Measurements from ENCODE around the gene IWS1.

Gene IWS1

GRCh38 chr2:127515383-127515915 lies 10.8 kb downstream of the IWS1 start:
- DNase-seq (ENCODE audit: low spot score) (no peak), ATAC-seq (ENCODE audit: low read depth) (no peak)
- H3K27ac ChIP-seq (ENCODE audit: poor library complexity, severe bottlenecking), result no peak overlapping the region
- no peaks in the 10 kb centered on the region for H3K4me1 ChIP-seq (ENCODE audit: insufficient read depth, poor library complexity, severe bottlenecking)
- no peak overlapping the region for H3K4me3 ChIP-seq (ENCODE audit: severe bottlenecking)
- H3K27me3 ChIP-seq (ENCODE audit: insufficient read depth, poor library complexity, severe bottlenecking), result no peaks in the 10 kb centered on the region
- no peak for TF ChIP-seq CTCF (IDR thresholded peaks at IDR 0.05; ENCODE audit: poor library complexity, severe bottlenecking)
- peaks cover 43% of the 10 kb centered on the region for H3K36me3 ChIP-seq (ENCODE audit: low read depth)
- H3K9me3 ChIP-seq (ENCODE audit: severe bottlenecking), result no peaks in the 10 kb centered on the region

- Histone ChIP-seq H3K4me3 (ENCODE audit: severe bottlenecking) (no peak overlapping the region), H3K36me3 (ENCODE audit: low read depth) (peaks cover 37% of the 10 kb centered on the region), H3K27ac (ENCODE audit: poor library complexity, severe bottlenecking) (no peak overlapping the region), H3K9me3 (ENCODE audit: severe bottlenecking) (no peaks in the 10 kb centered on the region), H3K27me3 (ENCODE audit: insufficient read depth, poor library complexity, severe bottlenecking) (no peaks in the 10 kb centered on the region), H3K4me1 (ENCODE audit: insufficient read depth, poor library complexity, severe bottlenecking) (no peaks in the 10 kb centered on the region)
- ATAC-seq (ENCODE audit: low read depth) (no peak), DNase-seq (ENCODE audit: low spot score) (no peak)
- no peak for TF ChIP-seq CTCF (IDR thresholded peaks at IDR 0.05; ENCODE audit: poor library complexity, severe bottlenecking)
Measured at GRCh38 chr2:127514485-127514884, 11.8 kb downstream of the IWS1 start.

DNA sequence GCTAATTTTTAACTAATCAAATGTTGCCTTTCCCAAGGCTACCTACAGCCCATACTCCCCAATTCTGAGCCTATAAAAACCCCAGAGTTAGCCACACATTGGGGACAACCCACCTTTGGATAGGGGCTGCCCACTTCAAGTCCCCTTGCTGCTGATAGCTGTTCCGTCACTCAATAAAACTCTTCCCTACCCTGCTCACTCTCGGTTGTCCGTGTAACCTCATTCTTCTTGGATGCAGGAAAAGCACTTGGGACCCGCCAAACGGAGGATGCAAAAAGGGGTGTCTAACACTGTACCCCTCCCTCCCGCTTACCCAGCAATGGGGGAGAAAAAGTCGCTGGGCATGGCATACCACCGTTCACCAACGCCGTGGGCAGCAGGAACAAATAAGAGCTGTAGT lies 12.2 kb downstream of the IWS1 start:
- H3K4me1 ChIP-seq (ENCODE audit: insufficient read depth, poor library complexity, severe bottlenecking), result peaks cover 3% of the 10 kb centered on the region
- TF ChIP-seq CTCF (IDR thresholded peaks at IDR 0.05; ENCODE audit: poor library complexity, severe bottlenecking), result no peak
- H3K27ac ChIP-seq (ENCODE audit: poor library complexity, severe bottlenecking), result no peak overlapping the region

GRCh38 chr2:127512362-127512761 lies 13.9 kb downstream of the IWS1 start:
- DNase-seq (ENCODE audit: low spot score) (no peak), ATAC-seq (ENCODE audit: low read depth) (no peak)
- no peaks in the 10 kb centered on the region for H3K9me3 ChIP-seq (ENCODE audit: severe bottlenecking)
- H3K4me1 ChIP-seq (ENCODE audit: insufficient read depth, poor library complexity, severe bottlenecking), result peaks cover 17% of the 10 kb centered on the region
- H3K36me3 ChIP-seq (ENCODE audit: low read depth), result peaks cover 25% of the 10 kb centered on the region
- TF ChIP-seq CTCF (IDR thresholded peaks at IDR 0.05; ENCODE audit: poor library complexity, severe bottlenecking), result no peak
- H3K4me3 ChIP-seq (ENCODE audit: severe bottlenecking), result no peak overlapping the region
- no peaks in the 10 kb centered on the region for H3K27me3 ChIP-seq (ENCODE audit: insufficient read depth, poor library complexity, severe bottlenecking)
- no peak overlapping the region for H3K27ac ChIP-seq (ENCODE audit: poor library complexity, severe bottlenecking)

More for the DNA sequence above, 12.2 kb downstream of the IWS1 start:
- DNase-seq (ENCODE audit: low spot score), result no peak
- no peak overlapping the region for H3K4me3 ChIP-seq (ENCODE audit: severe bottlenecking)
- H3K27me3 ChIP-seq (ENCODE audit: insufficient read depth, poor library complexity, severe bottlenecking), result no peaks in the 10 kb centered on the region
- peaks cover 33% of the 10 kb centered on the region for H3K36me3 ChIP-seq (ENCODE audit: low read depth)
- no peaks in the 10 kb centered on the region for H3K9me3 ChIP-seq (ENCODE audit: severe bottlenecking)
- ATAC-seq (ENCODE audit: low read depth), result no peak

- ATAC-seq (ENCODE audit: low read depth) (no peak), DNase-seq (ENCODE audit: low spot score) (no peak)
- TF ChIP-seq CTCF (IDR thresholded peaks at IDR 0.05; ENCODE audit: poor library complexity, severe bottlenecking), result no peak
- no peak overlapping the region for H3K4me3 ChIP-seq (ENCODE audit: severe bottlenecking)
- no peaks in the 10 kb centered on the region for H3K9me3 ChIP-seq (ENCODE audit: severe bottlenecking)
- H3K27ac ChIP-seq (ENCODE audit: poor library complexity, severe bottlenecking), result no peak overlapping the region
- peaks cover 21% of the 10 kb centered on the region for H3K36me3 ChIP-seq (ENCODE audit: low read depth)
- H3K27me3 ChIP-seq (ENCODE audit: insufficient read depth, poor library complexity, severe bottlenecking), result no peaks in the 10 kb centered on the region
- peaks cover 21% of the 10 kb centered on the region for H3K4me1 ChIP-seq (ENCODE audit: insufficient read depth, poor library complexity, severe bottlenecking)
Measured at GRCh38 chr2:127511917-127512316, 14.4 kb downstream of the IWS1 start.

Measured in RWPE2 (cell line).